ENCODE results near the gene RNU6-1.

DNA sequence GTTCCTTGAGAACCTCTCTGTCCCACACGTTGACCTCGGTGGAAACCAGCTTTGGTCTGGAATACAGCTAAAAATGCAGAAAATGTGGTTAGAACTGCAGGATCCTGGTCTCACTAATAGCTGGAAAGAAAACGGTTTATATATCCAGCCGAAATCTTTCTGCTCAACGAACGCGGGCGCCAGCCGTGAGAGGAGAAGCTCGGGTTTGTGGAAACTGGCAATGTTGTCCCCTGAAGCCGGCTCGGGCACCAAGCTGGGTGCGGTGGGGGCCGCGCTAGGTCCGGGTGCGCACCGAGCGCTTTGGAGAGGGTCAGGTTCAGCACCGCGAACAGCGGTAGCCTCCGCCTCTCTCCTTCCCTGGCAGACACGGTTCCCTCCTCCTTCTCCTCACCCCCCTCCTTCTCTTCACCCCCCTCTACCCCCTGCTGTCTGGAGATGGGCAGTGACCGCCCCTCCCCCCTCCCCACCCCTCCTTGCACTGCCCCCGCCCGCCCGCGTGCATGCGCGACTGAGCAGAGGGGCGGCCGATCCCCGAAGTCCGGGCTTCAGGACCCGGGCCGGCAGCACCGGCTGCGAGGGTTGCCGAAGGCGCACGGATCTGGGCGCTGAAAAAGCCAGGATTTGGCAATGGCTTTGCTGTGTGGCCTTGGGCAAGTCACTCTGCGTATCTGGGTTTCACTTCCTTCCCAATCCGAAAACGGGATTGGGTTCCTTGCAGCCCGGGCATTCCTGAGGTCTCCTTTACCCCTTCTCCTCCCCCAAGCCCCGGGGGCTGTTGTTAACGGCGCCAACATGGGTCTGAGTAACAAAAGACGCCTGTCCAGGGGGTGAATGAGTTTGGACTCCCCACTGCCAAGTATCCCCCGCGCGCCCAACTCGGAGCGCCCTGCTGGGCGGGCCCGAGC lies 14.6 kb downstream of the RNU6-1 start, which contains the start of gene SKOR1:
- TF ChIP-seq, protein P1, sequence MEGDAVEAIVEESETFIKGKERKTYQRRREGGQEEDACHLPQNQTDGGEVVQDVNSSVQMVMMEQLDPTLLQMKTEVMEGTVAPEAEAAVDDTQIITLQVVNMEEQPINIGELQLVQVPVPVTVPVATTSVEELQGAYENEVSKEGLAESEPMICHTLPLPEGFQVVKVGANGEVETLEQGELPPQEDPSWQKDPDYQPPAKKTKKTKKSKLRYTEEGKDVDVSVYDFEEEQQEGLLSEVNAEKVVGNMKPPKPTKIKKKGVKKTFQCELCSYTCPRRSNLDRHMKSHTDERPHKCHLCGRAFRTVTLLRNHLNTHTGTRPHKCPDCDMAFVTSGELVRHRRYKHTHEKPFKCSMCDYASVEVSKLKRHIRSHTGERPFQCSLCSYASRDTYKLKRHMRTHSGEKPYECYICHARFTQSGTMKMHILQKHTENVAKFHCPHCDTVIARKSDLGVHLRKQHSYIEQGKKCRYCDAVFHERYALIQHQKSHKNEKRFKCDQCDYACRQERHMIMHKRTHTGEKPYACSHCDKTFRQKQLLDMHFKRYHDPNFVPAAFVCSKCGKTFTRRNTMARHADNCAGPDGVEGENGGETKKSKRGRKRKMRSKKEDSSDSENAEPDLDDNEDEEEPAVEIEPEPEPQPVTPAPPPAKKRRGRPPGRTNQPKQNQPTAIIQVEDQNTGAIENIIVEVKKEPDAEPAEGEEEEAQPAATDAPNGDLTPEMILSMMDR (IDR thresholded peaks at IDR 0.05): no peak
- TF ChIP-seq EP300 (IDR thresholded peaks at IDR 0.05) (no peak), POLR2A (IDR thresholded peaks at IDR 0.05) (no peak)

Measured in upper lobe of left lung (tissue), 4 donors.